PC-3 (cell line): ENCODE data around the gene VCX3A.

Experiments used
- EZH2 ChIP-seq: fragments of 300-600 bp; sonication (generic); IDR thresholded peaks from one replicate; pipeline ENCODE4 v1.6.1; 2017; ENCODE audit warnings: antibody characterized with exemption, mild to moderate bottlenecking, low read length; ENCODE audit not compliant: unreplicated experiment
- TF ChIP-seq, protein P1 (sequence below): fragments of 300-600 bp; sonication (generic); conservative IDR thresholded peaks from 2 replicates; pipeline ENCODE4 v1.5.1; 2017; ENCODE audit warnings: antibody characterized with exemption, low read depth, mild to moderate bottlenecking, low read length

DNA sequence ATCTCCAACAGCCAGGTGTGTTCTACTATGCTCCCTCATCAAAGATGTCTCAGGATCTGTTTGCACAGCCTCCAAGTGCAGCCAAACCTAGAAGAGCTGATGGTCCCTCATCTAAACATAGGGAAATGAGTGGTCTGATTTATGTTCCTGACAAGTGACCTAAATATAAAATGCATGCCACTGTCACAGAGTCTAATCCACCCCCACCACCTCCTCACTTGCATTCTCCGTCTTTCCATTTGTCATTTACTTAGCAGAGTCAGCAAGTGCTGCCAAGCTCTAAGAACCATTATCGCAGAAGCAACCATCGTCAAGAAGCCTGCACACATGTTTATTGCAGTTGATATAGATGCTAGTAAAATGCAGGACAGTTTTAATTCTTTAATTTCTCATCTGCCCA is 33.1 kb upstream of the VCX3A start:
- TF ChIP-seq, protein P1, sequence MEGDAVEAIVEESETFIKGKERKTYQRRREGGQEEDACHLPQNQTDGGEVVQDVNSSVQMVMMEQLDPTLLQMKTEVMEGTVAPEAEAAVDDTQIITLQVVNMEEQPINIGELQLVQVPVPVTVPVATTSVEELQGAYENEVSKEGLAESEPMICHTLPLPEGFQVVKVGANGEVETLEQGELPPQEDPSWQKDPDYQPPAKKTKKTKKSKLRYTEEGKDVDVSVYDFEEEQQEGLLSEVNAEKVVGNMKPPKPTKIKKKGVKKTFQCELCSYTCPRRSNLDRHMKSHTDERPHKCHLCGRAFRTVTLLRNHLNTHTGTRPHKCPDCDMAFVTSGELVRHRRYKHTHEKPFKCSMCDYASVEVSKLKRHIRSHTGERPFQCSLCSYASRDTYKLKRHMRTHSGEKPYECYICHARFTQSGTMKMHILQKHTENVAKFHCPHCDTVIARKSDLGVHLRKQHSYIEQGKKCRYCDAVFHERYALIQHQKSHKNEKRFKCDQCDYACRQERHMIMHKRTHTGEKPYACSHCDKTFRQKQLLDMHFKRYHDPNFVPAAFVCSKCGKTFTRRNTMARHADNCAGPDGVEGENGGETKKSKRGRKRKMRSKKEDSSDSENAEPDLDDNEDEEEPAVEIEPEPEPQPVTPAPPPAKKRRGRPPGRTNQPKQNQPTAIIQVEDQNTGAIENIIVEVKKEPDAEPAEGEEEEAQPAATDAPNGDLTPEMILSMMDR: no peak
- no peak for TF ChIP-seq EZH2
